ENCODE measurements around the gene RNASEH1.
A peak's percentile ranks its signal among the peaks of the same experiment; 100 is the strongest.

RNASEH1 gene

GRCh38 chr2:3547915-3548314 is 10.2 kb downstream of the RNASEH1 start:
- no peak for DNase-seq (ENCODE audit: low read depth)

- DNase-seq (ENCODE audit: low read depth) = no peak
Measured at GRCh38 chr2:3545788-3546478, 12.2 kb downstream of the RNASEH1 start.

DNA sequence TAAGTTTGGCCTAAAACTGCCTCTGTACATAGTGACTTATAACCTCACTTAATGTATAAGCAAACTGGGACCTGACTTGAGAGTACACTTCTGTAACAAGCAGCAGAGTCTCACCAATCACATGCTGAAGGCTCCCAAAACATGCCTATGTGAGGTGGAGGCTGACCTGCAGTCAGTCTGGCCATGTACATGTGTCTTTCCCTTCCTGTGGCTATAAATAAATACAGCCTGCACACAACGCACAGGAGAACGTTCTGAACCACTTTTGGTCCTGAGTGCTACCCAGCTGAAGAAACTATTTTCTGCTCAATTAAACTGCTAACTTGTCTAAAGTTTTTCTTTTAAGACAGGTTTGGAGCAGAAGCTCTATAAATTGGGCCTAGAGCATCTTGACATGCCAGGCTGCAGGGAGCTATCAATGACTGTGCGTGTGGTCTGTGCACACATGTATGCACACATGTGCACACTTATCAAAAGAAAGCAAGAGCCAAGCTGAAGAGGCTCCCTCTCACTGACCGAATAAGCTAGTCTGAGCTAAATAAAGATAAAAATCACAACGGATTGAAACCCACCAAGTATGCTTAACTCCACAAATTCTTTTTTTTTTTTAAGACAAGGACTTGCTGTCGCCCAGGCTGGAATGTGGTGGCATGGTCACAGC is 15.0 kb downstream of the RNASEH1 start:
- no peak for DNase-seq (ENCODE audit: low read depth)

GRCh38 chr2:3542107-3542506 is 16.0 kb downstream of the RNASEH1 start:
- DNase-seq (ENCODE audit: low read depth) = no peak

DNA sequence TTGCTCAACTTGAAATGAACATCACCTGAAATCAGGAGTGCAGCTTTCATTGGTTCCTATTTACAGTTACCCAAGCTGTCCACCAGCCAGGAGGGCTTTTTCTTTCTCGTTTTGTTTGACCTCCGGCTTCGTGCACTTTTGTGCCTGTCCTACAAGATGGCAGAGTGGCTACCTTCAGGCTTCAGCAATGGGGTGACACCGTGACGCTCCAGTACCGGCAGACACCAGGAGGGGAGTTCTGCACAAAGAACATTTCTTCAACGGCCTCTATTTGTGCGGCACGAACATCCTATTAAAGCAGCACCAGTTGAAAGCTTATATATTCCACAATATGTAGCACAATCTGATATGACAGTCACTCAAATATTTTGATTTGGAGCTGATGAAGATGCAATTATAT is 18.3 kb downstream of the RNASEH1 start:
- DNase-seq (ENCODE audit: low read depth) = no peak

DNA sequence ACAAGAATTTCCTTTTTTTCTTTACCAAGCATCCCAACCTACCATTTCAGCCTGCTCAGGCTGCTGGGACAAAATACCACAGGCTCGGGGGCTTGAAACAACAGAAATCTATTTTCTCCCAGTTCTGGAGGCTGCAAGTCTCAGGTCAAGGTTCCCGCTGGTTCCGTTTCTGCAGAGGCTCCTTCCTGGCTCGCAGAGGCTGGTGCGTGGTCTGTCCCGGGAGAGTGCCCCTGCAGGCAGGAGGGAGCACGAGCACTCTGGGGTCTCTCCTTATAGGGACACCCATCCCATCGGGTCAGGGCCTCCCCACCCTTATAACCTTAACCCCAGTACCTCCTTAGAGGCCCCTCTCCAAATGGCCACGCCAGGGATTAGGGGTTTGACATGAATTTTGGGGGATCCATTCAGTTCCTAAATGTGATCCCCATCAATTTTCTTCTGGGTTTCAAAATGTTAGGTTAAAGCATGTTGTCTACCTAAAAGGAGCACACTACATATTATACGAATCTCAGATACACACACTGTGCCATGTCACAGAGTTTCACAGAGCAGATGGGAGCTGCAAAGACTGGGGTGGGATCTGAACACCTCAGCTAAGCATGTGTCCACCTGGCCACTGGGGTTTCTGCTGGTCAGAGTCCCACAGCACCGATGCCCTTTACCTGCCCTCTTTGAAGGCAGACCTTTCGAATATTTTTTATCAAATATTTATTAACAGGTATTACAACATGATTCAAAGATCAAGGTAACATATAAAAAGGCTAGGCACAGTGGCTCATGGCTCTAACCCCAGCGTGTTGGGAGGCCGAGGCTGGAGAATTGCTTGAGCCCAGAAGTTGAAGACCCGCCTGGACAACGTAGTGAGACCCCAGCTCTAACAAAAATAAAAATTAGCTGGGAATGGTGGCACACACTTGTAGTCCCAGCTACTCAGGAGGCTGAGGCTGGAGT is 21.2 kb downstream of the RNASEH1 start:
- DNase-seq (ENCODE audit: low read depth) = no peak

GRCh38 chr2:3535794-3536681 is 22.1 kb downstream of the RNASEH1 start:
- peak; percentile 78 for DNase-seq (ENCODE audit: low read depth)

DNA sequence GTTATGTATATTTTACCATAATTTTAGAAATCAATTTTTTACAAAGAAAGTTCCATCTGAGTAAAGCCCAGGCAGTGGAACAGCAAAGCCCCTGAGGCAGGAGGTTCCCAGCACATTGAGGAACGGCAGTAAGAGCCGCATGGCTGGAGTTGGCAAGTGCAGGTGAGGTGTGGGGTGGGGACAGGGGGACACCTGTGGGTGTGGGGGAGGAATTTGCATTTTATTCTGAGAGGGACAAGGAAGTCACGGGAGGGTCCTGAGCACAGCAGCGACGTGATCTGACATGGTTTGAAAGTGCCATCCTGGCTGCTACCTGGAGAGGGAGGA is 22.7 kb downstream of the RNASEH1 start:
- DNase-seq (ENCODE audit: low read depth) = no peak

GRCh38 chr2:3534251-3534814 is 23.8 kb downstream of the RNASEH1 start:
- DNase-seq (ENCODE audit: low read depth) = no peak

GRCh38 chr2:3533836-3534235 is 24.3 kb downstream of the RNASEH1 start:
- DNase-seq (ENCODE audit: low read depth) = no peak

- DNase-seq (ENCODE audit: low read depth) = no peak
Measured at GRCh38 chr2:3532941-3533340, 25.2 kb downstream of the RNASEH1 start.

- no peak for DNase-seq (ENCODE audit: low read depth)
Measured at GRCh38 chr2:3529316-3530025, 28.7 kb downstream of the RNASEH1 start.

- DNase-seq (ENCODE audit: low read depth) = no peak
Measured at GRCh38 chr2:3527886-3528785, 30.0 kb downstream of the RNASEH1 start.

DNA sequence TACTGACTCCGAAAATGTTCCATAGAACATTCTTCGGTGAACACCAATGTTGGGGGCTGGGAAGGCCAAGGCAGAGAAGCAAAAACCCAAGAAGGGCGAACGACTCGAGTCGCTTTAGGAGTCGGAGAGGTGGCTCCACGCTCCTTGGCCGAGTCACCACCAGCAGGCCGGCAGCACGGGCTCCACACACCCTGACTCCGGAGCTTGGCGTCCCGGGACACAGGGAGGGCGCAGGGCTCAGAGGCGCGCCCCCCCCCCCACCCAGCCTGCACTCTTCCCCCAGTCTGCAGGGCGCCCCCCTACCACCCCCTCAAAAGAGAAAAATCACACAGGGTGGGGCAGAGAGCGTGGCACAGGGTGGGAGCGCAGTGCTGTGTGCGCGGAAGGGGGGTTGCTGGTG is 31.3 kb downstream of the RNASEH1 start:
- DNase-seq (ENCODE audit: low read depth) = no peak

- DNase-seq (ENCODE audit: low read depth) = no peak
Measured at GRCh38 chr2:3523551-3524041, 34.5 kb downstream of the RNASEH1 start.

DNA sequence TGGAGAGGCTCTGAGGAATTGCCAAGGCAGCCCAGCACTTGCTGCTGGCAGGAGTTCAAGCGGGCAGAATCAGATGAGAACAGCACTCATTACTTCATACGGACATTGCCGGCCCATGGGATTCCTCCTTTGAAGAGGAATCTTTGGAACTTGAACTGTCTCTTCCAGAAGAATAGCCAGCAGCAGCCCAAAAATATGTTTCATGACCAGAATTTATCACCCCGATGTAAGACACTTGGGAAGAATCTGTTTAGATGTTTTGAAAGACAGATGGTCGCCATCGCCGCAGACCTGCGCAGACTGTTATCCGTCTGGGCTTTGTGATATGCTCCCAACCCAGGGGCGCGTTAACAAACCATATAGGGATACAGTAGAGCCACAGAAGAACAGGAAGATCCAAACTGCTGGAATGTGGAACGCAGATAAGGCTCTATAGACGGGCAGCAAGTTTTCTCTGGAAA is 35.1 kb downstream of the RNASEH1 start:
- DNase-seq (ENCODE audit: low read depth) = peak; percentile 46

DNA sequence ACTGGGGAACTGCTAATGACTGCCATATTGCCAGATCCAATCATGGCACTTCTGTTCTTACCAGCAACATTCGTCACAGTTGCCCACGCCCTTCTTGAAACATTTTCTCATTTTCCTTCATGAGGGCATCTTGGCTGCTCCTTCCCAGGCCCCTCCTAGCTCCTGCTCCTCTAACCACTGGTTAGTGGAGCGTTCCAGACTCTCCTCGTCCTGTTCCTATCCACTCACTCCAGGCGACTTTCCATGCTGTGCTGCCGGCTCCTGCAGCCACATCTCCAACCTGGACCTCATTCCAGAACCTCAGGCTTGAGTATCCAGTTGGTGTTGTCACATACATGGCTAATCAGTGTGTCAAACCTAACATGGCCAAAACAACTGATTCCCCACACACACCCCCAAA is 37.5 kb downstream of the RNASEH1 start:
- no peak for DNase-seq (ENCODE audit: low read depth)

- DNase-seq (ENCODE audit: low read depth) = peak; percentile 46
Measured at GRCh38 chr2:3519255-3520205, 38.6 kb downstream of the RNASEH1 start, which contains the start of gene ADI1. ADI1 (minus strand) TSS chr2:3519531; CDS start chr2:3519487, 44 bp downstream.
